ENCODE data around the gene FBXL4. TPM values are rescaled to one million over a fixed set of nuclear protein-coding genes. Genes with fewer than 3 reads are reported as not detected.

Gene FBXL4
- polyA plus RNA-seq, 1 donor from 2014 or later: 9.7 TPM

DNA sequence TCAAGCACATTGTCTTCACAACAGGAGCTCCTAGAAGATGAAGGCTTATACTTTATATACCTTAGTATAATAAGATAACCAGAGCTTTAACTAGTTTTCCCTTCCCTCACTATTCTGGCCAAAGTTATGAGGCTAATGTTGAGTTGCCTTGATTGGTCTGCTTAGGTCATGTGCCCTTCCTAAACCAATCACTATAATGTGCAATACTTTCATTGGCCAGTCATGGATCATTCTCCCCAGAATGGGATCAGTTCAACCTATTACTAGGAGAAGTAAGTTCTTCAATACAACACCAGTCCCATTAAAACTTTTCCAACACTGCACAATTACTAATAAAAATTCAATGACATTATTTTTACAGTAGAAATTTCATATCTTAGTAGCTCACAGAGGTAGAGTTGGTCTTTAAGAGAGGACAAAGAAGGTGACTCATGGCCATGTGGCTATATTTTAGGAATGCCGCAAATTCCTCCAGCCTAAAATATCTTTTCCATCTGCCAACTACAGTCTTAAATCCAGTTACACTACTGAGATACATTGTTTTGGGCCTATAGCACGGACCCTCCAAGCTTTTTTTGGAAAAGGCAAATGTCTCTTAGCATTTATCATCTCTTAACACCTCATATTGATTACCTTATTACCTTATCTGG, 125.9 kb downstream of the FBXL4 start:
- Histone ChIP-seq H3K9me2 (ENCODE audit: insufficient read depth, low read length) (no peaks in the 10 kb centered on the region), H3K9me3 (ENCODE audit: low read length) (no peaks in the 10 kb centered on the region), H3K36me3 (ENCODE audit: insufficient read depth, low read length) (no peaks in the 10 kb centered on the region), H3F3A (ENCODE audit: insufficient read depth, low read length, poor library complexity, severe bottlenecking) (peaks cover 4% of the 10 kb centered on the region), H3K9ac (ENCODE audit: low read length) (no peak overlapping the region), H3K4me3 (ENCODE audit: low read length) (no peak overlapping the region), H3K27me3 (ENCODE audit: insufficient read depth, low read depth, low read length) (peaks cover 45% of the 10 kb centered on the region), H3K27ac (ENCODE audit: low read length) (no peak overlapping the region), H4K20me1 (ENCODE audit: insufficient read depth) (no peaks in the 10 kb centered on the region), H3K4me2 (ENCODE audit: low read length) (no peak overlapping the region), H2AFZ (ENCODE audit: low read depth, low read length) (no peak overlapping the region), H3K79me2 (replicated peaks; ENCODE audit: insufficient read depth, low read length) (no peaks in the 10 kb centered on the region)
- TF ChIP-seq POLR2AphosphoS5 (IDR thresholded peaks at IDR 0.05) (no peak), SMC3 (conservative IDR thresholded peaks at IDR 0.05; ENCODE audit: poor library complexity) (no peak), EZH2 (IDR thresholded peaks at IDR 0.05; ENCODE audit: borderline replicate concordance, insufficient read depth, low read length, poor library complexity, severe bottlenecking) (no peak), RAD21 (conservative IDR thresholded peaks at IDR 0.05) (no peak), MXI1 (conservative IDR thresholded peaks at IDR 0.05; ENCODE audit: poor library complexity, severe bottlenecking) (no peak), CTCF (IDR thresholded peaks at IDR 0.05; ENCODE audit: poor library complexity, severe bottlenecking) (no peak), TAF1 (IDR thresholded peaks at IDR 0.05; ENCODE audit: low read depth) (no peak), EP300 (conservative IDR thresholded peaks at IDR 0.05; ENCODE audit: poor library complexity, severe bottlenecking) (no peak)
- TF ChIP-seq, protein P1, sequence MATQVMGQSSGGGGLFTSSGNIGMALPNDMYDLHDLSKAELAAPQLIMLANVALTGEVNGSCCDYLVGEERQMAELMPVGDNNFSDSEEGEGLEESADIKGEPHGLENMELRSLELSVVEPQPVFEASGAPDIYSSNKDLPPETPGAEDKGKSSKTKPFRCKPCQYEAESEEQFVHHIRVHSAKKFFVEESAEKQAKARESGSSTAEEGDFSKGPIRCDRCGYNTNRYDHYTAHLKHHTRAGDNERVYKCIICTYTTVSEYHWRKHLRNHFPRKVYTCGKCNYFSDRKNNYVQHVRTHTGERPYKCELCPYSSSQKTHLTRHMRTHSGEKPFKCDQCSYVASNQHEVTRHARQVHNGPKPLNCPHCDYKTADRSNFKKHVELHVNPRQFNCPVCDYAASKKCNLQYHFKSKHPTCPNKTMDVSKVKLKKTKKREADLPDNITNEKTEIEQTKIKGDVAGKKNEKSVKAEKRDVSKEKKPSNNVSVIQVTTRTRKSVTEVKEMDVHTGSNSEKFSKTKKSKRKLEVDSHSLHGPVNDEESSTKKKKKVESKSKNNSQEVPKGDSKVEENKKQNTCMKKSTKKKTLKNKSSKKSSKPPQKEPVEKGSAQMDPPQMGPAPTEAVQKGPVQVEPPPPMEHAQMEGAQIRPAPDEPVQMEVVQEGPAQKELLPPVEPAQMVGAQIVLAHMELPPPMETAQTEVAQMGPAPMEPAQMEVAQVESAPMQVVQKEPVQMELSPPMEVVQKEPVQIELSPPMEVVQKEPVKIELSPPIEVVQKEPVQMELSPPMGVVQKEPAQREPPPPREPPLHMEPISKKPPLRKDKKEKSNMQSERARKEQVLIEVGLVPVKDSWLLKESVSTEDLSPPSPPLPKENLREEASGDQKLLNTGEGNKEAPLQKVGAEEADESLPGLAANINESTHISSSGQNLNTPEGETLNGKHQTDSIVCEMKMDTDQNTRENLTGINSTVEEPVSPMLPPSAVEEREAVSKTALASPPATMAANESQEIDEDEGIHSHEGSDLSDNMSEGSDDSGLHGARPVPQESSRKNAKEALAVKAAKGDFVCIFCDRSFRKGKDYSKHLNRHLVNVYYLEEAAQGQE (IDR thresholded peaks at IDR 0.05; ENCODE audit: borderline replicate concordance): no peak

Other genes starting within 250 kb of the FBXL4 start
- gene POU3F2, start 113.4 kb downstream of the FBXL4 start, polyA plus RNA-seq: 35.3 and 35.7 TPM in 2 replicates